TTC549 (cell line): ENCODE results near the gene PVALB.
"Not testable (repeated sequence)": the region's sequence is repeated elsewhere in the genome, so short reads cannot be mapped to it uniquely, and the experiment has no call there.

ENCODE experiments used
- FAIRE-seq: peaks from 2 replicates; lab custom pipeline; 2012; peaks lifted over from hg19 to GRCh38; lab: Jason Lieb, UNC

PVALB gene

DNA sequence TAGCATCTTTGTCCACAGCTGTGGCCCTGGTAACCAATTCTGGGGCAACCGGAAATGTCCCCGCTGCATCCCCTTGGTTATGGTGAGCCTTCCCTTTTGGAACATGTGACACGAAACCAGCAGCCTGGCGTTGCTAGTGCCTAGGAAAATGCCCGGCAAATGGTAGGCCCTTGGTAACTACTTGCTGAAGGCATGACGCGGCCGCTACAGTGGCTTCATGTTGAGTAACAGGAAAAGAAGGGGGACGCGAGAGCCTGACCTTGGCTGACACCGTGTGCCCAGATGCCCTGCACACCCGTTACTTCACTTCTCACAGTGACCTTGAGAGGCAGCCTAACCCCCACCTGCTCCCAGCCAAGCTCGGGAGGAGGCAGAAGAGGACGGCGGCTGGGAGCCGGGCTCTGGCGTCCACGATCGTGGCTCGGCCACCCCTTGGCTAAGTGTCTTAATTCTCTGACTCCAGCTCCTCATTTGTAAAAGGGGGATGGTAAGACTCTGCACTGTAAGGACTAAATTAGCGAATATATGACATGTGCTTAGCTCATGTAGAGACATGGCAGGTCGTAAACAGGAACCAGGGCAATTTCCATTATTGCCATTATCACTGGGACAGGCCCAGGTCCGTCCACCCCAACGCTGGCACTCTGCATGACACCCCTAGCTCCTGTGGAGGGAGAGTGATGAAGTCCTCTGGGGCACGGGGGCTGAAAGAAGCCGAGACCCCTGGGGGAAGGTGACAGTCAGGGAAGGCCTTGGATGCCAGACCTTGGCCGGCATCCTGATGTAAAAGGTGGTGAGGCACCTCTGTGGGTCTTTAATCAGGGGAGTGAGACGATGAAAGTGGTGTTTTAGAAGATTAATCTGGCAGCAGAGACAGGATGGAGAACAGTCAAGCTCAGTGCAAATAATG lies 59.8 kb downstream of the PVALB start:
- no peak for FAIRE-seq

GRCh38 chr22:36756031-36756430 lies 60.8 kb downstream of the PVALB start:
- FAIRE-seq: no peak

- no peak for FAIRE-seq
These were observed 61.5 kb downstream of the PVALB start for GRCh38 chr22:36755316-36755715.

DNA sequence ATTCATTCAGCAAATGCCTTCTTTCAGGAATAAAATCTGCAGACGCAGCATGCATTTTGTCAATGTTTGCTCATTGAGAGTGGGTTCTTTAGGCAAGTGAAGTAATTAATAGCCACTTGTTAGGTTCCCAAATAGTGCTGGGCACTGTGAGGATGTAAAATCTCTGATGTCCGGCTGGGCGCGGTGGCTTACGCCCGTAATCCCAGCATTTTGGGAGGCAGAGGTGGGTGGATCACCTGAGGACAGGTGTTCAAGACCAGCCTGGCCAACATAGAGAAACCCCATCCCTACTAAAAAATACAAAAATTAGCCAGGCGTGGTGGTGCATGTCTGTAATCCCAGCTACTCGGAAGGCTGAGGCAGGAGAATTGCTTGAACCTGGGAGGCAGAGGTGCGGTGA lies 62.0 kb downstream of the PVALB start:
- FAIRE-seq: not testable (repeated sequence)

- no peak for FAIRE-seq
These were observed 62.9 kb downstream of the PVALB start for GRCh38 chr22:36753916-36754315.

DNA sequence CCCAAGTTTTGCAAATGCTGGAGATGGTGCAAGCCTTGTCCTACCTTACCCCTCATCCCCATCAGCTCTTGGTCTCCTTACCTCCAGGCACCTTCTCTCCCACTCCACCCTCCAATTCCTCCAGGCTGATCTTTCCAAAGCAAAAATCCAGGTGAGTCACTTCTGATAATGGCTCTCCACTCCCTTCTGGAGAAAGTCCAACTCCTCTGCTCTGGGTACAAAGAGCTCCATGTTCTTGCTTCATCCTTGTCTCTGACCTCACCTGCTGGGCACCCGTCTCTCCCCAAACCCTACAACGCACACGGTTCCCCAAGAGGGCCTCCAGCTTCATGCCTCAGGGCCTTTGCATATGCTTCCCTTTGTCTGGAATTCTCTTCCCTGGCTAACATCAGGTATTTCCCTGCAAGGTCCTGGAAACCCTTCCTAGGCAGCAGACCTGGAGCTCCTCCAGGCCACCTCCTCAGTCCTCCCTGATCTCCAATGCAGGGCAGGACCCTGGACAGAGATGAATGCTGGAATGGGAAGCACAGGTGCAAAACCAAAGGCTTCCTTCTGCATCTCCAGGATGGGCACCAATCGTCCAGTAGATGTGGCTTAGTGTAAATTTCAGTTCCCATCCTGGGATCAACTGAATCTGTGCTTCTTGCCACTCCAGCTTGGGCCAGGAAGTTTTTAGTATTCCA lies 63.6 kb downstream of the PVALB start:
- FAIRE-seq: no peak
